ENCODE data around the gene CHODL.

Gene CHODL

GRCh38 chr21:18244671-18245463, at the start of gene CHODL:
Gene CHODL (plus strand): TSS chr21:18244833. CDS start chr21:18245224, 391 bp downstream.
- DNase-seq: no peak

GRCh38 chr21:18204931-18205330, 39.7 kb upstream of the CHODL start:
- no peak for DNase-seq

- DNase-seq: no peak
These were observed 26.3 kb upstream of the CHODL start for GRCh38 chr21:18218331-18218730.

- no peak for DNase-seq
These were observed 24.1 kb upstream of the CHODL start for GRCh38 chr21:18220498-18220897.

GRCh38 chr21:18222346-18222745, 22.3 kb upstream of the CHODL start:
- DNase-seq: no peak

GRCh38 chr21:18228060-18228739, 16.4 kb upstream of the CHODL start:
- DNase-seq: no peak

GRCh38 chr21:18235545-18235944, 9.1 kb upstream of the CHODL start:
- DNase-seq: no peak

- DNase-seq: no peak
These were observed 883 bp downstream of the CHODL start for GRCh38 chr21:18245464-18245967.

GRCh38 chr21:18248171-18248570, 3.5 kb downstream of the CHODL start:
- no peak for DNase-seq

GRCh38 chr21:18249672-18250071, 5.0 kb downstream of the CHODL start:
- no peak for DNase-seq

GRCh38 chr21:18251065-18251464, 6.4 kb downstream of the CHODL start:
- no peak for DNase-seq

GRCh38 chr21:18252256-18252655, 7.6 kb downstream of the CHODL start:
- no peak for DNase-seq

- no peak for DNase-seq
These were observed 8.0 kb downstream of the CHODL start for GRCh38 chr21:18252680-18253079.

GRCh38 chr21:18253221-18253620, 8.6 kb downstream of the CHODL start:
- no peak for DNase-seq

GRCh38 chr21:18253799-18254198, 9.2 kb downstream of the CHODL start:
- DNase-seq: no peak

- no peak for DNase-seq
These were observed 21.3 kb downstream of the CHODL start for GRCh38 chr21:18265944-18266343.

- DNase-seq: no peak
These were observed 22.9 kb downstream of the CHODL start for GRCh38 chr21:18267496-18267895.

GRCh38 chr21:18268906-18269305, 24.3 kb downstream of the CHODL start:
- DNase-seq: no peak

GRCh38 chr21:18269856-18270255, 25.2 kb downstream of the CHODL start:
- DNase-seq: no peak

GRCh38 chr21:18273400-18273799, 28.8 kb downstream of the CHODL start:
- no peak for DNase-seq

- DNase-seq: no peak
These were observed 29.7 kb downstream of the CHODL start for GRCh38 chr21:18274370-18274769.

GRCh38 chr21:18275781-18276180, 31.1 kb downstream of the CHODL start:
- DNase-seq: no peak

- no peak for DNase-seq
These were observed 40.7 kb downstream of the CHODL start for GRCh38 chr21:18285379-18285778.

GRCh38 chr21:18289876-18290275, 45.2 kb downstream of the CHODL start:
- DNase-seq: no peak

Data from activated naive CD4-positive, alpha-beta T cell treated with Interleukin-2 at 50 U/mL for 16 hours (primary cell).